IMR-90 (cell line): ENCODE data around the gene SPATA13. TPM values are rescaled to one million over a fixed set of nuclear protein-coding genes. Genes with fewer than 3 reads are reported as not detected.

Experiments
- ATAC-seq: fragments of 200-7000 bp; cut with Tn5 transposase; 2 replicates; pipeline ENCODE4 v1.9.1; 2020; ENCODE audit warnings: low read depth, mild to moderate bottlenecking, moderate library complexity
- BruUV-seq: library from RNA; stranded (reverse); fragments of 400-500 nt; replicated peaks from 2 replicates; lab custom pipeline; 2021; lab: Mats Ljungman, UMichigan
- CTCF ChIA-PET: fragments of 300-600 bp; formaldehyde crosslinking; extraction: SDS; loops from one replicate; lab custom pipeline; 2021; ENCODE audit warnings: antibody characterized with exemption; lab: Yijun Ruan, JAX
- POLR2A ChIA-PET: fragments of 300-600 bp; sonication (Branson Sonifier 250); formaldehyde crosslinking; loops from one replicate; lab custom pipeline; 2022; ENCODE audit warnings: antibody characterized with exemption; ENCODE audit not compliant: unreplicated experiment; lab: Charles Lee
- DNase-seq: peaks from one replicate; pipeline ENCODE4 v3.0.0; 2013
- H2AFZ ChIP-seq: replicated peaks from 2 replicates; pipeline ENCODE3; 2013; ENCODE audit warnings: low read length, mild to moderate bottlenecking; ENCODE audit not compliant: poor library complexity
- H2AK5ac ChIP-seq: 2 replicates; pipeline ENCODE4 v1.6.1; 2013; ENCODE audit warnings: low read depth, low read length, inconsistent platforms
- H2AK9ac ChIP-seq: replicated peaks from 2 replicates; pipeline ENCODE3; 2013; ENCODE audit warnings: mild to moderate bottlenecking, low read depth, low read length, moderate library complexity; ENCODE audit not compliant: poor library complexity
- H2BK120ac ChIP-seq: 2 replicates; pipeline ENCODE4 v1.6.1; 2013; ENCODE audit warnings: low read depth, low read length, inconsistent platforms
- H2BK15ac ChIP-seq: 3 replicates; pipeline ENCODE4 v1.6.1; 2013; ENCODE audit warnings: low read depth, low read length, inconsistent platforms
- H2BK20ac ChIP-seq: 2 replicates; pipeline ENCODE4 v1.6.1; 2013; ENCODE audit warnings: low read depth, mild to moderate bottlenecking, inconsistent platforms, low read length, moderate library complexity
- H2BK5ac ChIP-seq: 2 replicates; pipeline ENCODE4 v1.6.1; 2013; ENCODE audit warnings: mild to moderate bottlenecking, low read depth, low read length, inconsistent platforms; ENCODE audit not compliant: poor library complexity, severe bottlenecking
- H3K14ac ChIP-seq: replicated peaks from 2 replicates; pipeline ENCODE4 v1.6.1; 2013; ENCODE audit warnings: low read depth, low read length, inconsistent platforms
- H3K18ac ChIP-seq: 2 replicates; pipeline ENCODE4 v1.6.1; 2013; ENCODE audit warnings: low read depth, low read length, control low read depth
- H3K23ac ChIP-seq: 2 replicates; pipeline ENCODE4 v1.6.1; 2013; ENCODE audit warnings: low read depth, low read length, inconsistent platforms
- H3K27ac ChIP-seq: 2 replicates; pipeline ENCODE4 v1.5.1; 2013; ENCODE audit warnings: mild to moderate bottlenecking, control low read depth, low read length; ENCODE audit not compliant: insufficient read depth
- H3K27me3 ChIP-seq: 2 replicates; pipeline ENCODE4 v1.6.1; 2013; ENCODE audit warnings: low read length; ENCODE audit not compliant: control insufficient read depth, insufficient read depth
- H3K36me3 ChIP-seq: 2 replicates; pipeline ENCODE4 v1.6.1; 2013; ENCODE audit warnings: low read length, mixed read lengths; ENCODE audit not compliant: control insufficient read depth, insufficient read depth
- H3K4ac ChIP-seq: 2 replicates; pipeline ENCODE4 v1.6.1; 2013; ENCODE audit warnings: low read depth, low read length, inconsistent platforms
- H3K4me1 ChIP-seq: 2 replicates; pipeline ENCODE4 v1.6.1; 2013; ENCODE audit warnings: low read length, mixed read lengths; ENCODE audit not compliant: control insufficient read depth, insufficient read depth
- H3K4me2 ChIP-seq: 2 replicates; pipeline ENCODE4 v1.6.1; 2013; ENCODE audit warnings: low read depth, mild to moderate bottlenecking, control low read depth, low read length, moderate library complexity
- H3K4me3 ChIP-seq: 2 replicates; pipeline ENCODE4 v1.5.1; 2013; ENCODE audit warnings: low read depth, mild to moderate bottlenecking, control low read depth, low read length, moderate library complexity; ENCODE audit not compliant: insufficient read depth
- H3K56ac ChIP-seq: 2 replicates; pipeline ENCODE4 v1.6.1; 2013; ENCODE audit warnings: low read length, inconsistent platforms; ENCODE audit not compliant: insufficient read depth; ENCODE audit errors: extremely low read depth
- H3K79me1 ChIP-seq, 2 experiments: 2 replicates each; pipeline ENCODE4 v1.6.1; 2013; ENCODE audit warnings: low read length in 2 of 2, inconsistent platforms in 1 of 2, low read depth in 1 of 2
- H3K9ac ChIP-seq: 2 replicates; pipeline ENCODE4 v1.6.1; 2013; ENCODE audit warnings: low read depth, low read length, control low read depth
- H3K9me1 ChIP-seq: 2 replicates; pipeline ENCODE4 v1.6.1; 2013; ENCODE audit warnings: low read length, inconsistent platforms; ENCODE audit not compliant: insufficient read depth
- H3K9me3 ChIP-seq: 2 replicates; pipeline ENCODE4 v1.6.1; 2013; ENCODE audit warnings: low read length; ENCODE audit not compliant: control insufficient read depth, insufficient read depth
- H4K20me1 ChIP-seq: 2 replicates; pipeline ENCODE4 v1.6.1; 2013; ENCODE audit warnings: low read length, inconsistent platforms; ENCODE audit not compliant: insufficient read depth
- H4K5ac ChIP-seq: 2 replicates; pipeline ENCODE4 v1.6.1; 2013; ENCODE audit warnings: mild to moderate bottlenecking, low read depth, low read length, control low read depth
- H4K8ac ChIP-seq, 2 experiments: 2 replicates each; pipeline ENCODE4 v1.6.1; 2013; ENCODE audit warnings: low read depth in 2 of 2, low read length in 2 of 2, control low read depth in 1 of 2, inconsistent platforms in 1 of 2
- H4K91ac ChIP-seq: 2 replicates; pipeline ENCODE4 v1.6.1; 2013; ENCODE audit warnings: low read depth, low read length, inconsistent platforms; ENCODE audit not compliant: insufficient read depth
- BHLHE40 ChIP-seq: fragments of 150-350 bp; IDR thresholded peaks from 2 replicates; pipeline ENCODE4 v1.6.1; 2016; ENCODE audit warnings: mild to moderate bottlenecking, low read depth, low read length
- CHD1 ChIP-seq: IDR thresholded peaks from 2 replicates; pipeline ENCODE4 v1.6.1; 2012; ENCODE audit warnings: low read depth, low read length, improper control_type of control experiment
- MAFK ChIP-seq: IDR thresholded peaks from 2 replicates; pipeline ENCODE4 v1.6.1; 2012; ENCODE audit warnings: low read depth, low read length, improper control_type of control experiment
- MAZ ChIP-seq: IDR thresholded peaks from 2 replicates; pipeline ENCODE4 v1.6.1; 2012; ENCODE audit warnings: low read depth, mild to moderate bottlenecking, low read length, improper control_type of control experiment, moderate library complexity, borderline replicate concordance
- MXI1 ChIP-seq: IDR thresholded peaks from 2 replicates; pipeline ENCODE4 v1.6.1; 2012; ENCODE audit warnings: low read depth, mild to moderate bottlenecking, low read length, moderate library complexity, borderline replicate concordance
- POLR2A ChIP-seq: IDR thresholded peaks from 2 replicates; pipeline ENCODE4 v1.6.1; 2012; ENCODE audit warnings: mild to moderate bottlenecking, low read depth, low read length
- RCOR1 ChIP-seq: IDR thresholded peaks from 2 replicates; pipeline ENCODE4 v1.6.1; 2012; ENCODE audit warnings: mild to moderate bottlenecking, low read length, improper control_type of control experiment; ENCODE audit not compliant: insufficient replicate concordance
- SMC3 ChIP-seq: fragments of 150-350 bp; IDR thresholded peaks from 2 replicates; pipeline ENCODE4 v1.6.1; 2016; ENCODE audit warnings: low read depth, mild to moderate bottlenecking, antibody characterized with exemption, low read length, moderate library complexity
- WGBS, 2 experiments: methylation state at CpG; one replicate each; pipeline versions ENCODE4 v1.1.5 to v1.1.7; 2013; ENCODE audit warnings: missing lambda C conversion rate in 2 of 2; ENCODE audit not compliant: insufficient read length in 1 of 2; ENCODE audit errors: extremely low coverage in 2 of 2; 5-methylcytosine and 5-hydroxymethylcytosine counted together
- dilution Hi-C: fragments of 300-500 bp; cut with HindIII; formaldehyde crosslinking; loops from one replicate; pipeline ENCODE4 v1.14.3; 2018; ENCODE audit warnings: low sequenced_read_pairs; ENCODE audit not compliant: unreplicated experiment
- in situ Hi-C: fragments of 300-500 bp; cut with MboI; formaldehyde crosslinking; loops from 3 replicates; pipeline ENCODE4 v1.14.3; 2019; ENCODE audit warnings: low sequenced_read_pairs, inconsistent platforms, mixed read lengths
- intact Hi-C: fragments of 100-400 bp; cut with micrococcal nuclease; formaldehyde crosslinking; loops from 2 replicates; pipeline ENCODE4 v1.10.0; 2022
- polyA plus RNA-seq, 3 experiments: library from polyadenylated mRNA; depleted of rRNA; stranded (reverse); fragments of >200 nt; gene quantifications; 2 replicates each; pipeline ENCODE4 v1.2.3, GENCODE V29; 2012; ENCODE audit warnings: low replicate concordance in 1 of 3
- total RNA-seq: library from RNA; depleted of rRNA; stranded (reverse); fragments of >200 nt; gene quantifications from 2 replicates; pipeline ENCODE4 v1.2.3, GENCODE V29; 2012
- TF ChIP-seq, protein P1 (sequence below): fragments of 150-350 bp; IDR thresholded peaks from 2 replicates; pipeline ENCODE4 v1.6.1; 2017; ENCODE audit warnings: mild to moderate bottlenecking, antibody characterized with exemption, low read length, low read depth

SPATA13 gene
- total and polyA plus RNA-seq, 2 of the 4 experiments (the other 2 are of a cell fraction) = 10.5 to 12.5 TPM

DNA sequence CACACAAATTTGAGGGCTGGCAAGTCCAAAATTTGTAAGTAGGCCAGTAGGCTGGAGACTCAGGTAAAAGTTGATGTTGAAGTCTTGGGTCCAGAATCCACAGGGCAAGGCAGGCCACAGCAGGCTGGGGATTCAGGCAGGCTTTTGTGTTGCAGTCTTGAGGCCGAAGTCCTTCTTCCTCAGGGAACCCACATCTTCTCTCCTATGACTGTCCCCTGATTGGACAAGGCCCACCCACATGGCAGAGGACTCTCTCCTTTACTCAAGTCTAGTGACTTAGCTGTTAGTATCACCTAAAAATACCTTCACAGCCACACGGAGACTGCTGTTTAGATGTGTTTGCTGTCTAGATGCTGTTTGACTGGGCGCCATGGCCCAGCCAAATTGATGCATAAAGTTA lies 9.9 kb upstream of the SPATA13 start:
- H3K27ac ChIP-seq = no peak overlapping the region

More for the DNA sequence above, 9.9 kb upstream of the SPATA13 start:
- Histone ChIP-seq H4K91ac (peak overlapping the region; percentile 53), H3K4me2 (no peak overlapping the region), H3K4ac (peak overlapping the region; percentile 98), H2BK120ac (peak overlapping the region; percentile 99), H4K8ac (no peak overlapping the region; a peak in 1 of 4 replicates), H3K23ac (no peak overlapping the region), H2BK20ac (peak overlapping the region; percentile 28), H3K18ac (0 out of 2 replicates have a peak overlapping the region, but pooled peaks have one; percentile 42), H3K9ac (no peak overlapping the region), H4K5ac (peak overlapping the region; percentile 42), H2BK15ac (peak overlapping the region; percentile 95; the same call in 1 of the 3 replicates), H2AK9ac (no peak overlapping the region), H3K56ac (no peak overlapping the region), H3K9me3 (no peaks in the 10 kb centered on the region), H4K20me1 (no peaks in the 10 kb centered on the region), H3K4me3 (no peak overlapping the region), H2AFZ (no peak overlapping the region), H3K79me1 (peaks cover 6 to 17% of the 10 kb centered on the region in 2 experiments; a peak in 3 of 4 replicates), H3K14ac (no peak overlapping the region; the same call in 1 of the 2 replicates), H3K9me1 (peaks cover 13% of the 10 kb centered on the region), H3K36me3 (no peaks in the 10 kb centered on the region), H2BK5ac (no peak overlapping the region), H3K27me3 (no peaks in the 10 kb centered on the region), H3K4me1 (peaks cover 22% of the 10 kb centered on the region), H2AK5ac (peak overlapping the region; percentile 65)
- dilution Hi-C loops = no loop called here
- ATAC-seq (no peak), DNase-seq (no peak)
- TF ChIP-seq MAFK (no peak), MAZ (no peak), POLR2A (no peak), RCOR1 (no peak), SMC3 (no peak), MXI1 (no peak), BHLHE40 (no peak), CHD1 (no peak)
- TF ChIP-seq, protein P1, sequence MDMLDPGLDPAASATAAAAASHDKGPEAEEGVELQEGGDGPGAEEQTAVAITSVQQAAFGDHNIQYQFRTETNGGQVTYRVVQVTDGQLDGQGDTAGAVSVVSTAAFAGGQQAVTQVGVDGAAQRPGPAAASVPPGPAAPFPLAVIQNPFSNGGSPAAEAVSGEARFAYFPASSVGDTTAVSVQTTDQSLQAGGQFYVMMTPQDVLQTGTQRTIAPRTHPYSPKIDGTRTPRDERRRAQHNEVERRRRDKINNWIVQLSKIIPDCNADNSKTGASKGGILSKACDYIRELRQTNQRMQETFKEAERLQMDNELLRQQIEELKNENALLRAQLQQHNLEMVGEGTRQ = no peak
- in situ Hi-C loops = no loop called here
- intact Hi-C loops = no loop called here
- no CpG with 5 or more reads among the region's 3 CpGs for WGBS, 2 experiments
- no TSS peak for BruUV-seq
- CTCF ChIA-PET = no interaction called here
- POLR2A ChIA-PET = interaction anchor here (1.0 kb wide), 1 partner anchor 20 kb away, joined by 4 read pairs; no protein-coding TSS in a partner anchor
